ENCODE measurements around the gene FAM219A.

GRCh38 chr9:34464571-34464970 is 6.2 kb upstream of the FAM219A start:
- TF ChIP-seq USF2 (CRISPR knock-in tag; IDR thresholded peaks at IDR 0.05) = no peak
- TF ChIP-seq HMGXB4 (CRISPR knock-in tag; IDR thresholded peaks at IDR 0.05) = no peak
- TF ChIP-seq ATF3 (CRISPR knock-in tag; conservative IDR thresholded peaks at IDR 0.05) = no peak
- TF ChIP-seq NR1H2 (CRISPR knock-in tag; IDR thresholded peaks at IDR 0.05) = no peak
- TF ChIP-seq ATF1 (CRISPR knock-in tag; IDR thresholded peaks at IDR 0.05) = no peak
- no peak for TF ChIP-seq TP53 (CRISPR knock-in tag; IDR thresholded peaks at IDR 0.05)
- TF ChIP-seq NR3C1 (CRISPR knock-in tag; conservative IDR thresholded peaks at IDR 0.05; ENCODE audit: low read depth) = no peak
